MCF 10A (cell line): ENCODE measurements around the gene LCLAT1. TPM values are rescaled to one million over a fixed set of nuclear protein-coding genes. Genes with fewer than 3 reads are reported as not detected.

ENCODE experiments used
- BruUV-seq: library from RNA; stranded (reverse); fragments of 400-500 nt; replicated peaks from 2 replicates; lab custom pipeline; 2021; lab: Mats Ljungman, UMichigan
- CTCF ChIA-PET: fragments of 300-600 bp; sonication (Branson Sonifier 250); formaldehyde crosslinking; extraction: SDS; loops from one replicate; lab custom pipeline; 2021; ENCODE audit warnings: antibody characterized with exemption, inconsistent platforms; lab: Yijun Ruan, JAX
- POLR2A ChIA-PET: fragments of 300-600, 350-650 bp; sonication (Branson Sonifier 250); formaldehyde crosslinking; extraction: SDS; loops from one replicate; lab custom pipeline; 2020; ENCODE audit warnings: antibody characterized with exemption, inconsistent platforms; lab: Yijun Ruan, JAX
- DNase-seq: peaks from one replicate; pipeline ENCODE4 v3.0.0-alpha.2; 2018; ENCODE audit not compliant: unreplicated experiment
- H3K27ac Mint-ChIP-seq: one replicate; pipeline ENCODE4 v1.8.0; 2022; ENCODE audit warnings: mild to moderate bottlenecking, low read depth, mixed read lengths; ENCODE audit not compliant: unreplicated experiment
- H3K27me3 Mint-ChIP-seq: one replicate; pipeline ENCODE4 v1.8.0; 2022; ENCODE audit warnings: mixed read lengths; ENCODE audit not compliant: insufficient read depth, unreplicated experiment
- H3K36me3 Mint-ChIP-seq: one replicate; pipeline ENCODE4 v1.8.0; 2022; ENCODE audit warnings: mild to moderate bottlenecking, moderate library complexity, mixed read lengths; ENCODE audit not compliant: insufficient read depth, unreplicated experiment
- H3K4me1 Mint-ChIP-seq: one replicate; pipeline ENCODE4 v1.8.0; 2022; ENCODE audit warnings: mixed read lengths; ENCODE audit not compliant: insufficient read depth, unreplicated experiment
- H3K4me3 Mint-ChIP-seq: one replicate; pipeline ENCODE4 v1.8.0; 2022; ENCODE audit warnings: mild to moderate bottlenecking, moderate library complexity, mixed read lengths; ENCODE audit not compliant: unreplicated experiment
- H3K9me3 Mint-ChIP-seq: one replicate; pipeline ENCODE4 v1.8.0; 2022; ENCODE audit warnings: mixed read lengths; ENCODE audit not compliant: unreplicated experiment
- CTCF ChIP-seq: fragments of 200-600 bp; IDR thresholded peaks from one replicate; pipeline ENCODE4 v1.8.0; 2022; ENCODE audit warnings: antibody characterized with exemption, mild to moderate bottlenecking; ENCODE audit not compliant: unreplicated experiment
- intact Hi-C: fragments of 100-400 bp; cut with micrococcal nuclease; formaldehyde crosslinking; loops from 2 replicates; pipeline ENCODE4 v1.14.1; 2022
- total RNA-seq: library from RNA; stranded (reverse); gene quantifications from 2 replicates; pipeline ENCODE4 v1.2.3, GENCODE V29; 2022

The LCLAT1 gene
- total RNA-seq, 1 experiment from 2014 or later: 27.5 TPM

- no TSS peak for BruUV-seq
- Mint-ChIP-seq H3K27ac (no peak overlapping the region), H3K4me1 (no peaks in the 10 kb centered on the region)
Observed at GRCh38 chr2:30439879-30440278, 7.2 kb upstream of the LCLAT1 start.

GRCh38 chr2:30441023-30441422 is 6.0 kb upstream of the LCLAT1 start:
- H3K27ac Mint-ChIP-seq: no peak overlapping the region
- H3K9me3 Mint-ChIP-seq: no peaks in the 10 kb centered on the region
- intact Hi-C loops: loop anchor here (10.0 kb wide), 1 partner anchor 206 kb away; the partner anchor contains the start of gene LBH
- ChIA-PET POLR2A (interaction anchor here (0.6 kb wide), 1 partner anchor 64 kb away, joined by 3 read pairs; no protein-coding TSS in a partner anchor), CTCF (interaction anchor here (0.7 to 0.9 kb wide), 3 partner anchors 153 to 284 kb away, joined by 3 read pairs; no protein-coding TSS in a partner anchor)
- H3K4me3 Mint-ChIP-seq: no peak overlapping the region
- no peak for DNase-seq
- BruUV-seq: no TSS peak
- no peaks in the 10 kb centered on the region for H3K27me3 Mint-ChIP-seq
- no peak for TF ChIP-seq CTCF
- H3K4me1 Mint-ChIP-seq: no peaks in the 10 kb centered on the region
- no peaks in the 10 kb centered on the region for H3K36me3 Mint-ChIP-seq

More at GRCh38 chr2:30439879-30440278, 7.2 kb upstream of the LCLAT1 start:
- CTCF ChIA-PET: interaction anchor here (0.8 kb wide), 1 partner anchor 303 kb away, joined by 3 read pairs; no protein-coding TSS in a partner anchor
- no peaks in the 10 kb centered on the region for H3K9me3 Mint-ChIP-seq
- H3K36me3 Mint-ChIP-seq: no peaks in the 10 kb centered on the region
- intact Hi-C loops: loop anchor here (10.0 kb wide), 1 partner anchor 205 kb away; the partner anchor contains the start of gene LBH
- H3K4me3 Mint-ChIP-seq: no peak overlapping the region
- POLR2A ChIA-PET: no interaction called here
- no peak for TF ChIP-seq CTCF
- DNase-seq: no peak
- no peaks in the 10 kb centered on the region for H3K27me3 Mint-ChIP-seq

- Mint-ChIP-seq H3K4me3 (no peak overlapping the region), H3K9me3 (no peaks in the 10 kb centered on the region), H3K27me3 (no peaks in the 10 kb centered on the region), H3K36me3 (no peaks in the 10 kb centered on the region), H3K4me1 (no peaks in the 10 kb centered on the region), H3K27ac (no peak overlapping the region)
- CTCF ChIA-PET: interaction anchor here (0.6 kb wide), 1 partner anchor 63 kb away, joined by 3 read pairs; no protein-coding TSS in a partner anchor
- POLR2A ChIA-PET: interaction anchor here (0.8 kb wide), 1 partner anchor 87 kb away, joined by 3 read pairs; no protein-coding TSS in a partner anchor
- intact Hi-C loops: loop anchor here (10.0 kb wide), 1 partner anchor 208 kb away; the partner anchor contains the start of gene LBH
- BruUV-seq: no TSS peak
- DNase-seq: no peak
- TF ChIP-seq CTCF: no peak
Observed at GRCh38 chr2:30443081-30443480, 4.0 kb upstream of the LCLAT1 start.

- POLR2A ChIA-PET: no interaction called here
- DNase-seq: no peak
- CTCF ChIA-PET: interaction anchor here (0.6 to 4.0 kb wide), 5 partner anchors 229 to 279 kb away, joined by 3 to 21 read pairs (median 3); no protein-coding TSS in a partner anchor
- no peaks in the 10 kb centered on the region for H3K36me3 Mint-ChIP-seq
- H3K4me3 Mint-ChIP-seq: no peak overlapping the region
- no peaks in the 10 kb centered on the region for H3K9me3 Mint-ChIP-seq
- BruUV-seq: no TSS peak
- peaks cover 4% of the 10 kb centered on the region for H3K4me1 Mint-ChIP-seq
- no peak for TF ChIP-seq CTCF
- H3K27me3 Mint-ChIP-seq: no peaks in the 10 kb centered on the region
- intact Hi-C loops: loop anchor here (10.0 kb wide), 1 partner anchor 209 kb away; the partner anchor contains the start of gene LBH
- H3K27ac Mint-ChIP-seq: no peak overlapping the region
Observed at GRCh38 chr2:30444273-30444672, 2.8 kb upstream of the LCLAT1 start.
